Fibroblast of skin of left biceps (primary cell): ENCODE measurements around the gene GPR183.

ENCODE experiments used
- DNase-seq, 2 experiments: peaks; one replicate each; pipeline ENCODE4 v3.0.0-alpha.2; 2013; ENCODE audit warnings: low read depth in 2 of 2

GPR183 gene

GRCh38 chr13:99246100-99246499 is 61.1 kb downstream of the GPR183 start:
- no peak for DNase-seq
